Measurements from ENCODE around the gene TRIM21. TPM values are rescaled to one million over a fixed set of nuclear protein-coding genes. Genes with fewer than 3 reads are reported as not detected.

Gene TRIM21
- total RNA-seq, 1 donor from 2014 or later: 8.1 TPM

Other genes with a start within 250 kb of the TRIM21 start
- not detected in 2 replicates for gene OR52B4, start 25.3 kb downstream of the TRIM21 start, total RNA-seq
- not detected in 2 replicates for gene OR52K2, start 55.6 kb upstream of the TRIM21 start, total RNA-seq
- gene OR52K1, start 88.9 kb upstream of the TRIM21 start, total RNA-seq: not detected in 2 replicates
- not detected in 2 replicates for gene OR52M1, start 151.5 kb upstream of the TRIM21 start, total RNA-seq
- not detected in 2 replicates for gene OR52I2, start 188.0 kb upstream of the TRIM21 start, total RNA-seq
- not detected in 2 replicates for gene OR52I1, start 200.3 kb upstream of the TRIM21 start, total RNA-seq
- gene TRIM68, start 214.5 kb upstream of the TRIM21 start, total RNA-seq: 9.8 and 12.5 TPM in 2 replicates
- gene OR51D1, start 243.8 kb upstream of the TRIM21 start, total RNA-seq: not detected in 2 replicates

Data from myocyte (in vitro differentiated cells).